Naive thymus-derived CD4-positive, alpha-beta T cell (primary cell): ENCODE measurements around the gene SHC3. TPM values are rescaled to one million over a fixed set of nuclear protein-coding genes. Genes with fewer than 3 reads are reported as not detected.
A peak's percentile ranks its signal among the peaks of the same experiment; 100 is the strongest.

Source experiments
- ATAC-seq: fragments of 150-1000 bp; cut with Tn5 transposase; 2 replicates; pipeline ENCODE4 v1.10.0; 2021; ENCODE audit warnings: mild to moderate bottlenecking, moderate library complexity
- CTCF ChIA-PET: fragments of 350-600 bp; sonication (Branson Sonifier 250); formaldehyde crosslinking; loops from one replicate; lab custom pipeline; 2021; ENCODE audit warnings: antibody characterized with exemption; lab: Charles Lee
- POLR2A ChIA-PET: fragments of 350-600 bp; sonication (Branson Sonifier 250); formaldehyde crosslinking; loops from one replicate; lab custom pipeline; 2021; ENCODE audit warnings: antibody characterized with exemption, inconsistent platforms; lab: Charles Lee
- DNase-seq, 9 donors: peaks; one replicate each; pipeline versions ENCODE4 v3.0.0 to v3.0.0-alpha.2; 2020 to 2022; ENCODE audit warnings: mixed read lengths in 1 of 9
- H3K27ac ChIP-seq: one replicate; pipeline ENCODE4 v1.7.0; 2013; ENCODE audit warnings: mild to moderate bottlenecking, low read depth, low read length, moderate library complexity
- H3K27me3 ChIP-seq, 2 donors: one replicate each; pipeline ENCODE4 v1.7.0; 2013; ENCODE audit warnings: low read length in 2 of 2, mild to moderate bottlenecking in 2 of 2, moderate library complexity in 2 of 2; ENCODE audit not compliant: control insufficient read depth in 2 of 2, insufficient read depth in 2 of 2
- H3K36me3 ChIP-seq, 3 experiments: 1 replicate in 2 of 3; 2 replicates in 1 of 3; pipeline ENCODE4 v1.7.0; 2013; ENCODE audit warnings: low read length in 3 of 3, mild to moderate bottlenecking in 3 of 3, moderate library complexity in 1 of 3; ENCODE audit not compliant: insufficient read depth in 3 of 3, control insufficient read depth in 2 of 3
- H3K4me1 ChIP-seq, 2 donors: one replicate each; pipeline ENCODE4 v1.7.0; 2013; ENCODE audit warnings: low read length in 2 of 2, mild to moderate bottlenecking in 2 of 2, moderate library complexity in 1 of 2; ENCODE audit not compliant: control insufficient read depth in 2 of 2, insufficient read depth in 2 of 2
- H3K4me3 ChIP-seq: 2 replicates; pipeline ENCODE4 v1.7.0; 2013; ENCODE audit warnings: mild to moderate bottlenecking, low read length
- H3K9me3 ChIP-seq, 3 experiments: 1 replicate in 2 of 3; 2 replicates in 1 of 3; pipeline ENCODE4 v1.7.0; 2013; ENCODE audit warnings: low read length in 3 of 3; ENCODE audit not compliant: control insufficient read depth in 2 of 3
- H3K27ac Mint-ChIP-seq, 9 donors: one replicate each; pipeline ENCODE4 v1.8.0; 2020 to 2022; ENCODE audit warnings: mixed read lengths in 9 of 9, mild to moderate bottlenecking in 8 of 9, moderate library complexity in 5 of 9, inconsistent platforms in 2 of 9
- H3K27me3 Mint-ChIP-seq, 5 donors: one replicate each; pipeline ENCODE4 v1.8.0; 2021 to 2022; ENCODE audit warnings: mixed read lengths in 5 of 5, mild to moderate bottlenecking in 1 of 5
- H3K36me3 Mint-ChIP-seq, 5 donors: one replicate each; pipeline ENCODE4 v1.8.0; 2020 to 2022; ENCODE audit warnings: mixed read lengths in 5 of 5, mild to moderate bottlenecking in 3 of 5, inconsistent platforms in 1 of 5
- H3K4me1 Mint-ChIP-seq, 7 donors: one replicate each; pipeline ENCODE4 v1.8.0; 2020 to 2022; ENCODE audit warnings: mixed read lengths in 7 of 7, mild to moderate bottlenecking in 3 of 7, inconsistent platforms in 1 of 7
- H3K4me3 Mint-ChIP-seq, 10 donors: one replicate each; pipeline ENCODE4 v1.8.0; 2020 to 2022; ENCODE audit warnings: mild to moderate bottlenecking in 10 of 10, mixed read lengths in 10 of 10, moderate library complexity in 6 of 10, inconsistent platforms in 2 of 10
- H3K9me3 Mint-ChIP-seq, 11 donors: one replicate each; pipeline ENCODE4 v1.8.0; 2020 to 2022; ENCODE audit warnings: mixed read lengths in 11 of 11, mild to moderate bottlenecking in 4 of 11, inconsistent platforms in 1 of 11, moderate library complexity in 1 of 11
- intact Hi-C, 2 donors: fragments of 100-400 bp; cut with micrococcal nuclease; formaldehyde crosslinking; loops; one replicate each; pipeline ENCODE4 v1.15.1; 2023
- polyA plus RNA-seq, 2 donors: library from polyadenylated mRNA; unstranded; fragments of 300-500 nt; fragmentation: Illumina TruSeq; gene quantifications; one replicate each; pipeline ENCODE4 v1.2.3, GENCODE V29; 2021
- total RNA-seq, 6 experiments: library from RNA in 5 of 6; stranded (reverse) in 5 of 6; gene quantifications; 1 replicate in 5 of 6; 2 replicates in 1 of 6; pipeline ENCODE4 v1.2.3 and lab custom pipeline; 2021 to 2026

SHC3 gene
- total and polyA plus RNA-seq, 7 experiments from 2014 or later, result 0.02 to 0.11 (median 0.07) TPM; not detected in 3

DNA sequence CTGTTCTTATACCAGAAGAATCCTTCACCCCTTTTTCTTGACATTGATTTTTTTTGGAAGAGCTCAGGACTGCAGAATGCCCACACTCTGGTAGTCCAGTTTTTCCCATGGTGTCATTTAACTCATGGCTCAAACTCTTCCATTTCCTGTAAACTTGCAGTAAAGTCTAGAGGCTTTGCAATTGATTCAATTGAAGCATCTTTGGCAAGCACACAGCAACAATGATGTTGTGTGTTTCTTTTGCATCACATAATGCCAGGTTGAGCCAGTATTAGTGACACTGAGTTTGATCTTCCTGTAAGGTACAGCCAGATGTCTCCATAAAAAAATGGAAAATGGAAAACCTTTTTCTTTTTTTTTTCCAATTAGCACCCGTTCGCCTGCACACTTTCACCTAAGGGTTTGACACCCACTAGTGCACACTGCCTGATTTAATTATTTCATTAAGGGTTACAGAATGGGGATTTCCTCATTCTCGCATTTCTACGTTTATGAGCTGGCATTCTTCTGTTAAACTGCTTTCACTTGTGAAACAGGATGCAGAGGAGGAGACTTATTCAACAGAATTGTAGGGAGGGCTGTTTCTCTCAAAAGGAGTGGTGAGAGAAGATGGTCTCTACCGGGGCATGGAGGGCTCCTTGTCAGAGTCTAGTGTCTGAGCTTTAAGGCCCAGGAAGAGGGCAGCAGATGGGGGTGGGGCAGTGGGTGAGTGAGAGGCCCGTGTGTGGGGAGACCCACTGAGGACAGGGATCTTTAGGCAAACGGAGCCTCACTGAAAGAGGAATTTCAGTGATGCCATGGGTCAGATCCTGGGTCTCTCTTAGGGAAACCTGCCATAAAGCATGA lies 189.6 kb downstream of the SHC3 start:
- Histone ChIP-seq H3K4me3 (no peak overlapping the region), H3K27me3 (peaks cover 0 to 17% of the 10 kb centered on the region in 2 donors), H3K27ac (no peak overlapping the region), H3K4me1 (peaks cover 0 to 19% of the 10 kb centered on the region in 2 donors), H3K9me3 (no peaks in the 10 kb centered on the region), H3K36me3 (no peaks in the 10 kb centered on the region)
- ChIA-PET POLR2A (interaction anchor here (0.6 kb wide), 1 partner anchor 198 kb away, joined by 3 read pairs; no protein-coding TSS in a partner anchor), CTCF (no interaction called here)
- H3K9me3 Mint-ChIP-seq, result no peaks in the 10 kb centered on the region
- H3K36me3 Mint-ChIP-seq, result no peaks in the 10 kb centered on the region
- peaks cover 21 to 49% (median 30%) of the 10 kb centered on the region in 5 donors for H3K27me3 Mint-ChIP-seq
- ATAC-seq (peak; percentile 75), DNase-seq (peak in 5 of 9 donors; percentile 8 to 27 (median 16))
- H3K27ac Mint-ChIP-seq, result peak overlapping the region in 3 of 9 donors; percentile 24 to 84 (median 27)
- peak overlapping the region in 9 of 10 donors; percentile 31 to 68 (median 54) for H3K4me3 Mint-ChIP-seq
- intact Hi-C loops, result loop anchor here (2.0 to 10.0 kb wide), 3 partner anchors 66 to 154 kb away; no protein-coding TSS in a partner anchor
- H3K4me1 Mint-ChIP-seq, result peaks cover 11 to 34% (median 24%) of the 10 kb centered on the region in 7 donors

DNA sequence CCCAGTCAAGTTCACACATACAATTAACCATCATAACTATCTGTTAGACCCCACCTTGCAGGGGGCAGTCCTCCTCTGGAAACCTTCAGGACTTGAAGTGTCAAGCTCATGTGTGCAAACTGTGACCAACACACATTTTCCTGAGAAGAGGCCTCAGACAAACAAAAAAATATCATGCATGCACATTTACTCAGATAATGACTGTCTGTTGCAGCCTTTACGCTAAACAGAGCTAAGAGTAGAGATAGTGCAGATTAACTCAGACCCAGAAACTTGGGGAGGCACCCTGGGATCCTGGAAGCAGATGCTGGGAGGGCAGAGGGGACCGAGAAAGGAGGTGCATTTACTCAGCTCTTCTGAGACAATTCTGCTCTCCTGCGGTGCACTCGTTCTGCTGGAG lies 191.0 kb downstream of the SHC3 start:
- Mint-ChIP-seq H3K4me3 (no peak overlapping the region), H3K36me3 (no peaks in the 10 kb centered on the region), H3K4me1 (peaks cover 11 to 31% (median 24%) of the 10 kb centered on the region in 7 donors), H3K9me3 (peaks cover 0 to 2% (median 0%) of the 10 kb centered on the region in 11 donors), H3K27ac (no peak overlapping the region), H3K27me3 (peaks cover 10 to 43% (median 19%) of the 10 kb centered on the region in 5 donors)
- peaks cover 0 to 19% of the 10 kb centered on the region in 2 donors for H3K4me1 ChIP-seq
- no peak for DNase-seq
- ATAC-seq, result no peak
- peaks cover 0 to 11% of the 10 kb centered on the region in 2 donors for H3K27me3 ChIP-seq
- no peaks in the 10 kb centered on the region for H3K9me3 ChIP-seq
- ChIA-PET POLR2A (no interaction called here), CTCF (no interaction called here)
- H3K27ac ChIP-seq, result no peak overlapping the region
- no peak overlapping the region for H3K4me3 ChIP-seq
- intact Hi-C loops, result loop anchor here (2.0 to 10.0 kb wide), 3 partner anchors 65 to 153 kb away; no protein-coding TSS in a partner anchor
- no peaks in the 10 kb centered on the region for H3K36me3 ChIP-seq

DNA sequence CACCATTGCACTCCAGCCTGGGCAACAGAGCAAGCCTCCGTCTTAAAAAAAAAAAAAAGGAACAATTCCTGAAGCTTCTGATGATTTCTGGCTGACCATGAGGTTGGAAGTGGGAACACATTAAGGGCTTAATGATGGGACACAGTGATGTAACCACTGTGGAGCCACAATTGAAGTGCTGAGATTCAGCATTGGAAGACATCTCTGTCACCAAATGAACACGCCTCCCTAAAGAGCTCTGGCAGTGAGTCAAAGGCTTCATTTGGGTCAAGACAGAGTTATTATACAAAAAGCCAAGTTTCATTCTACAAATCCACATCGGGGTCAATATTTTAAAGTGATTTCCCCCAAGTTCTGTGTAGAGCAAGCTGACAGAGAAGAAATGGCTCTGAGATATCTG lies 191.8 kb downstream of the SHC3 start:
- Mint-ChIP-seq H3K27me3 (peaks cover 1 to 34% (median 10%) of the 10 kb centered on the region in 5 donors), H3K4me1 (peaks cover 11 to 22% (median 18%) of the 10 kb centered on the region in 7 donors), H3K9me3 (peaks cover 0 to 6% (median 0%) of the 10 kb centered on the region in 11 donors), H3K36me3 (no peaks in the 10 kb centered on the region), H3K4me3 (no peak overlapping the region), H3K27ac (no peak overlapping the region)
- no peak for ATAC-seq
- Histone ChIP-seq H3K4me3 (no peak overlapping the region), H3K4me1 (peaks cover 0 to 14% of the 10 kb centered on the region in 2 donors), H3K27ac (no peak overlapping the region), H3K27me3 (peaks cover 0 to 2% of the 10 kb centered on the region in 2 donors), H3K36me3 (no peaks in the 10 kb centered on the region), H3K9me3 (no peaks in the 10 kb centered on the region)
- DNase-seq, result no peak
- intact Hi-C loops, result loop anchor here in 1 of 2 donors (10.0 kb wide), 1 partner anchor 152 kb away; no protein-coding TSS in a partner anchor
- POLR2A ChIA-PET, result no interaction called here
- CTCF ChIA-PET, result no interaction called here

DNA sequence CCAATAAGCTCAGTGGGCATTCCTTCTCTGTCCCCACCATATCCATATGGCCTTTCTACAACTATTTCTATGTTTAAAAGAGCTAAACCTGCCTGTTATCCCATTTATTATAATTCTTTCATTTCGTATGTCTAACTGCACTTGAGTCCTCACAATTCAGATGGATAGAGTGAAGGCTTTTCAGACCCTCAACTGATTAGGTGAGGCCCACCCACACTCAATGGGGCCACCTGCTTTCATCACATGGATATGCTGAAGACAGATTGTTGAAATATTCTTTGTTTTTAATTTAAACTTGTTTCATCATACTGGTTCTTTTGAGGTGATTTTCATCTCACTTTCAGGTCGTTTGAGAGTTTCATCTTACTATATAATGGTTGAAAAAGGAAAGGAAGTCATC lies 193.0 kb downstream of the SHC3 start:
- POLR2A ChIA-PET, result no interaction called here
- Histone ChIP-seq H3K9me3 (no peaks in the 10 kb centered on the region), H3K4me3 (no peak overlapping the region), H3K27me3 (no peaks in the 10 kb centered on the region), H3K36me3 (no peaks in the 10 kb centered on the region), H3K4me1 (peaks cover 0 to 10% of the 10 kb centered on the region in 2 donors), H3K27ac (no peak overlapping the region)
- peaks cover 0 to 30% (median 9%) of the 10 kb centered on the region in 5 donors for H3K27me3 Mint-ChIP-seq
- CTCF ChIA-PET, result no interaction called here
- H3K4me3 Mint-ChIP-seq, result no peak overlapping the region
- intact Hi-C loops, result loop anchor here in 1 of 2 donors (10.0 kb wide), 1 partner anchor 151 kb away; no protein-coding TSS in a partner anchor
- ATAC-seq (no peak), DNase-seq (no peak)
- H3K36me3 Mint-ChIP-seq, result no peaks in the 10 kb centered on the region
- peaks cover 0 to 6% (median 0%) of the 10 kb centered on the region in 11 donors for H3K9me3 Mint-ChIP-seq
- no peak overlapping the region for H3K27ac Mint-ChIP-seq
- peaks cover 11 to 20% (median 17%) of the 10 kb centered on the region in 7 donors for H3K4me1 Mint-ChIP-seq

DNA sequence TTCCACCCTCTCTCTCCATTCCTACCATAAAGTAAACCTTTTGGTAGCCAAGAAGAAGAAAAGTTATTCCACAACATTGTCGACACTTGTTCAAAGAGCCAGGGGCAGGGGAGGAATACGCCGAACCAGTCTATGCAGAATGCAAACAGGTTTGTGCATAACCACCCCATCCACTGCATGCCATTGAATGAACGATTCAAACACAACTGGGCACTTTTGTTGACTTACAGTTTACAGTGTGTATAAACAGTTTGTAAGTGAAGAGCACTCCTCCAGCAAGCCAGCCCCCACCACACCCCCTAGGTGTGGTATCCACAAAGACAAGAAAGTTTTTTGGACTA lies 194.1 kb downstream of the SHC3 start:
- no peak overlapping the region for H3K4me3 ChIP-seq
- ChIA-PET POLR2A (no interaction called here), CTCF (no interaction called here)
- no peaks in the 10 kb centered on the region for H3K36me3 ChIP-seq
- intact Hi-C loops, result loop anchor here in 1 of 2 donors (10.0 kb wide), 1 partner anchor 150 kb away; no protein-coding TSS in a partner anchor
- Mint-ChIP-seq H3K27ac (no peak overlapping the region), H3K27me3 (peaks cover 0 to 24% (median 6%) of the 10 kb centered on the region in 5 donors), H3K9me3 (peaks cover 0 to 6% (median 0%) of the 10 kb centered on the region in 11 donors), H3K4me1 (peaks cover 5 to 13% (median 9%) of the 10 kb centered on the region in 7 donors), H3K36me3 (no peaks in the 10 kb centered on the region), H3K4me3 (no peak overlapping the region)
- H3K27me3 ChIP-seq, result no peaks in the 10 kb centered on the region
- no peak overlapping the region for H3K27ac ChIP-seq
- DNase-seq, result no peak
- peaks cover 0 to 4% of the 10 kb centered on the region in 2 donors for H3K4me1 ChIP-seq
- no peak for ATAC-seq
- no peaks in the 10 kb centered on the region for H3K9me3 ChIP-seq

DNA sequence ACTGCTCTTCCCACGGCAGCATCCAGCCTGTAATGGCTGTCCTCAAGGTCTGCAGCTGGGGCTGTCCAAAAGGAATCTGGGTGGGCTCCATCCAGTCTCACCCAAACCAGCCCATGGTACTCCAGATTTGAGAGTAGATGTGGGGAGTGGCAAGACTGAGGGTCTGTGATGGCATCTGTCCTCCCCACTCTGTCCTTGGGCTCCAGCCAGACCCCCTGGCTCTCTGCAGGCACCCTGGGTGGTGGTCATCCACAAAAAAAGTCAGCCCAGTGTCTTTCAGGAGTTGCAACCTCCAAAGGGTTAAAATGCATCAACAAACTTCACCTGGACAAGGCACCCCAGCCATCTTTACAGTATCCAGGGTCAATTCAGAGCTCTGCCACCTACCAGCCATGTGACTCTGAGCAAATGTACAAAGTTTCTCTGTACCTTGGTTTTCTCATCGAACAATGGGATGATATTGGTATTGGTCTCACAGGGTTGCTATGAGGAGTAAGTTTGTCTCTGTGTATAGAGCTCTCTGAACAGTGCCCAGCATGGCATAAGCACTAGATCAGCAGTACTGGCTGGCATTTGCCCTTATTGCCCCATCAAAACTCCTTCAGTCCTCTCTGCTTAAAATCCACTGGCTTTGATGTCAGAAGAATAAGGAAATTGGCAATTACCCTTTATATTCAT lies 194.6 kb downstream of the SHC3 start:
- no peak overlapping the region for H3K27ac Mint-ChIP-seq
- H3K4me1 Mint-ChIP-seq, result peaks cover 0 to 8% (median 4%) of the 10 kb centered on the region in 7 donors

More for the DNA sequence above, 194.6 kb downstream of the SHC3 start:
- H3K4me3 Mint-ChIP-seq, result no peak overlapping the region
- no peak for ATAC-seq
- ChIA-PET CTCF (no interaction called here), POLR2A (no interaction called here)
- no peaks in the 10 kb centered on the region for H3K36me3 Mint-ChIP-seq
- Histone ChIP-seq H3K9me3 (no peaks in the 10 kb centered on the region), H3K27me3 (no peaks in the 10 kb centered on the region), H3K27ac (no peak overlapping the region), H3K4me1 (no peaks in the 10 kb centered on the region), H3K4me3 (no peak overlapping the region), H3K36me3 (no peaks in the 10 kb centered on the region)
- DNase-seq, result no peak
- H3K9me3 Mint-ChIP-seq, result peaks cover 0 to 6% (median 0%) of the 10 kb centered on the region in 11 donors
- peaks cover 0 to 19% (median under 1%) of the 10 kb centered on the region in 5 donors for H3K27me3 Mint-ChIP-seq
- intact Hi-C loops, result loop anchor here in 1 of 2 donors (10.0 kb wide), 1 partner anchor 149 kb away; no protein-coding TSS in a partner anchor
